Right ventricle myocardium inferior (tissue), 1 donor: ENCODE data around the gene PHACTR4. TPM values are rescaled to one million over a fixed set of nuclear protein-coding genes. Genes with fewer than 3 reads are reported as not detected.
A peak's percentile ranks its signal among the peaks of the same experiment; 100 is the strongest.
"Not testable (repeated sequence)": the region's sequence is repeated elsewhere in the genome, so short reads cannot be mapped to it uniquely, and the experiment has no call there.

Experiments
- ATAC-seq: fragments of 200-7000 bp; cut with Tn5 transposase; one replicate; pipeline ENCODE4 v1.9.1; 2020; ENCODE audit warnings: mild to moderate bottlenecking, moderate library complexity
- DNase-seq: peaks from one replicate; pipeline ENCODE4 v3.0.0; 2021; ENCODE audit errors: missing footprints
- intact Hi-C: fragments of 100-400 bp; cut with DNase I; formaldehyde crosslinking; loops from one replicate; pipeline ENCODE4 v1.11.0; 2022
- total RNA-seq: library from RNA; stranded (reverse); fragmentation: NEBNext Ultra II Directional; extraction: Animal tissue kit (Norgen Biotek cat#: 25700); gene quantifications from one replicate; pipeline ENCODE4 v1.2.1, GENCODE V29; 2021
- donor health status: DM: no; HTN: yes; CAD: no; lungs with severe emphysema.

Gene PHACTR4
- total RNA-seq, 1 donor from 2014 or later, result 18.1 TPM

DNA sequence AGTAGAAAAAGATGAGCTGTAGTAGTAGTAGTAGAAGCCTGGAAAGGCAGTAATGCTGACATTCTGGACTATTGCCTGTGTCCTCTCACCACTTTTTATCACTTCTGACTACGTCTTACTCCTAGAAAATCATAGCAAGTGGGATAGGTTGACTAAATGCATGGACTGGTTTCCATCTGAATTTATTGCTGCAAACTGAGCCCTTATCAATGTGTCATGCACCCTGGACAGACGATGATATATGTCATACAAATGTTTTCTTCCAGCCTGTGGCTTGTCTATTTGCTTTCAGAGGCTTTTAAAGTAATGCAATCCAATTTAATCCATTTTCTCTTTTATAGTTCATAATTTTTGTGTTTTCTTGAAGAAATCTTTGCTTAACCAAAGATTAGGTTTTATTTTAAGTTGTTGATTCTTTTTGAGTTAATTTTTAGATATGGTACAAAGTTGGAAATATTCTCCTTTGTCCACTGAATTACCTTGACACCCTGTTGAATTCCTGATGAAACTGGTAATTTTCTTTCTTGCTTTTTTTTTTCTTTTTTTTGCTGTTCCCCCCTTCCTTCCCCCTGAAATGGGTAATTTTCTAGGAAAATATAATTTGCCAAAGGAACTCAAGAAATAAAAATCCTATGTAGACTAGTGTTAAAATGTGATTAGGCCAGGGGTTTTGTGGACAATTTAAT is 47.1 kb downstream of the PHACTR4 start:
- ATAC-seq (no peak), DNase-seq (no peak)
- intact Hi-C loops, result no loop called here

- no peak for DNase-seq
- ATAC-seq, result no peak
- intact Hi-C loops, result no loop called here
Observed at GRCh38 chr1:28417441-28417922, 47.9 kb downstream of the PHACTR4 start.

DNA sequence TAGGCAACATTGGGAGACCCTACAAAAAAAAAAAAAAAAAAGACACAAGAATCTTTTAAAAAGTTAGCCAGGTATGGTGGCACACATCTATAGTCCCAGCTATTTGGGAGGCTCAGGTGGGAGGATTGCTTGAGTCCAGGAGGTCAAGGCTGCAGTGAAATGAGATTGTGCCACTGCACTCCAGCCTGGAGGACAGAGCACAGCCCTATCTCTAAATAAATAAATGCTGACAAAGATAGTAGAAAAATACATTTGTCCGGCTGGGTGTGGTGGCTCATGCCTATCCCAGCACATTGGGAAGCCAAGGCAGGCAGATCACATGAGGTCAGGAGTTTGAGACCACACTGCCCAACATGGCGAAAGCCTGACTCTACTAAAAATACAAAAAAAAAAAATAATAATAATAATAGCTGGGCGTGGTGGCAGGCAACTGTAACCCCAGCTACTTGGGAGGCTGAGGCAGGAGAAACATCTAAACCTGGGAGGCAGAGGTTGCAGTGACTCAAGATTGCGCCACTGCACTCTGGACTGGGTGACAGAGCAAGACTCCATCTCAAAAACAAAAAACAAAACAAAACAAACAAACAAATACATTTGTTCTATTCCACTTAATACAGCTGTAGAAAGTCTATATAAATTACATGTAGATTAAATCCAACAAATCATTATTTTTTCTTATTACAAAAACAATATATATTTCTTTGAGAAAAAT is 48.5 kb downstream of the PHACTR4 start:
- DNase-seq (no peak), ATAC-seq (no peak)
- intact Hi-C loops, result no loop called here

GRCh38 chr1:28421744-28422143 is 52.2 kb downstream of the PHACTR4 start:
- ATAC-seq, result no peak

GRCh38 chr1:28426831-28427230 is 57.3 kb downstream of the PHACTR4 start:
- intact Hi-C loops, result no loop called here
- ATAC-seq, result no peak
- no peak for DNase-seq

More at GRCh38 chr1:28421744-28422143, 52.2 kb downstream of the PHACTR4 start:
- DNase-seq, result no peak
- intact Hi-C loops, result no loop called here

DNA sequence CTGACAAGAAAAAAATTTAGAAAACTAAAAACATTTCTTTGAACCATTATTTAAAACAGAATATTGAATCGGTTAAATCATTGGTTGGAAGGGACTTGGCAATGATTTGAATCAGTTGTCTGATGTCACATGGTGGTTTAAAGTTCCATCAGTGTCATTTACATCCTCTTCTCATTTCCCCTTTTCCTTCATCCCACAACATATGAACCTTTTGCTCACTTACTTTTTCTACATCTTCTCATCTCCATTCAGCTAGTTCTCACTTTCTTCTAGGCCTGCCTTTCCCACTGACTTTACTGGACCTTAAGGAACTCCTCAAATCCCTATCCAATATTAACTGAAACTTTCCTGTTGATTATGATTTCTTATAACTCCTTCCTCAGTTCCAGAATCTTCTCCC is 58.5 kb downstream of the PHACTR4 start:
- intact Hi-C loops, result no loop called here
- DNase-seq, result no peak
- ATAC-seq, result no peak

GRCh38 chr1:28428990-28429520 is 59.5 kb downstream of the PHACTR4 start:
- no peak for ATAC-seq

GRCh38 chr1:28436211-28436769 is 66.8 kb downstream of the PHACTR4 start:
- ATAC-seq (no peak), DNase-seq (no peak)
- intact Hi-C loops, result loop anchor here (5.0 kb wide), 1 partner anchor 189 kb away; no protein-coding TSS in a partner anchor

More at GRCh38 chr1:28428990-28429520, 59.5 kb downstream of the PHACTR4 start:
- DNase-seq, result no peak
- intact Hi-C loops, result no loop called here

GRCh38 chr1:28437264-28437923 is 67.9 kb downstream of the PHACTR4 start:
- intact Hi-C loops, result loop anchor here (5.0 kb wide), 1 partner anchor 190 kb away; no protein-coding TSS in a partner anchor
- ATAC-seq (no peak), DNase-seq (no peak)

- DNase-seq (peak; percentile 69), ATAC-seq (peak; percentile 99)
- intact Hi-C loops, result loop anchor here (5.0 kb wide), 1 partner anchor 191 kb away; no protein-coding TSS in a partner anchor
Observed at GRCh38 chr1:28437924-28438699, 68.6 kb downstream of the PHACTR4 start.

DNA sequence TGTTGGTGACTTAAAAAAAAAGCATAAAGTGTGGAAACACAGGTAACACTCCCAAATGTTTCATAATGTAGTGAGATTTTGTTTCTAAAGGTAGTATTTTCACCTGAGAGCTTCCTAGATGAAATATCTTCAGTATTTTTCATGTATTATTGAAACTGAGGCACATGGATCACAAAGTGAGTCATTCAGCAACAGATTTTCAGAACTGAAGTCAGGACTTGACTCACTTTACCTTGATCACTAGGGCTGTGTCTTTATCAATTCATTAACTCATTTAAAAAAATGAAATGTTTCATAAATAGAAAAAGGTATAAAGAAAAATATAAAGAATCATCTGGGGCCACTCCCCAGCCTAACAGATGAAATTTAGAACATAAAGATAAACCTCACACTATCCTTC is 69.8 kb downstream of the PHACTR4 start:
- intact Hi-C loops, result loop anchor here (5.0 kb wide), 1 partner anchor 192 kb away; no protein-coding TSS in a partner anchor
- DNase-seq (no peak), ATAC-seq (no peak)

GRCh38 chr1:28441674-28442073 is 72.1 kb downstream of the PHACTR4 start:
- DNase-seq (no peak), ATAC-seq (no peak)
- intact Hi-C loops, result no loop called here

DNA sequence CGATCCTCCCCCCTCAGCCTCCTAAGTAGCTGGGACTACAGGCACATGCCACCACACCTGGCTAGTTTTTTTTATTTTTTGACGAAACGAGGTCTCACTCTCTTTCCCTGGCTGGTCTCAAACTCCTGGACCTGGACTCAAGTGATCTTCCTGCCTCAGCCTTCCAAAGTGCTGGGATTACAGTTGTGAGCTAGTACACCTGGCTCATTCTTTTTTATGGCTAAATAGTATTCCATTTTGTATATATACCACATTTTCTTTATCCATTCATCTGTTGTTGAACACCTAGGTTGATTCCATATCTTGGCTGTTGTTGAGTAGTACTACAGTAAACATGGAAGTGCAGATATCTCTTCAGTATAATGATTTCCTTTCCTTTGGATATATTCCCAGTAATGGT is 74.0 kb downstream of the PHACTR4 start:
- ATAC-seq (no peak), DNase-seq (no peak)
- intact Hi-C loops, result no loop called here

DNA sequence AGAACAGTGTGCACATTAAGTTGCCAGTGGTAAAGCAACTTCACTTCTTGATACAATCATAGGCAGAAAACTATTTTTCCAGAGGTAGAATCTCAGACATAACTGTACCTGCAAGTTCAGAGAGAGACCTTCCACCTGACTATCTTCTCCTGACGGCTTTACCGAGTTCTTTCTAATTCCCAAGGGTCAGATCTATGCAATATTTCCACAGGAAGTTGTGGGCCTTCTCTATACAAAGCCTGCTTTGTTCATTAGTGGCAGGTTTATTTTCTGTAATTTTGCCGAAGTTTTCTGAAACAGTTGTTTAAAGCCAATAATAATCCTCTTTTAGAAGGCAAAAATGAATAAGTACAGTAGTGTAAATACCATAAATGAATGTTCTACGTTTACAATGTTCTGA is 78.1 kb downstream of the PHACTR4 start:
- no peak for DNase-seq
- no peak for ATAC-seq
- intact Hi-C loops, result no loop called here

DNA sequence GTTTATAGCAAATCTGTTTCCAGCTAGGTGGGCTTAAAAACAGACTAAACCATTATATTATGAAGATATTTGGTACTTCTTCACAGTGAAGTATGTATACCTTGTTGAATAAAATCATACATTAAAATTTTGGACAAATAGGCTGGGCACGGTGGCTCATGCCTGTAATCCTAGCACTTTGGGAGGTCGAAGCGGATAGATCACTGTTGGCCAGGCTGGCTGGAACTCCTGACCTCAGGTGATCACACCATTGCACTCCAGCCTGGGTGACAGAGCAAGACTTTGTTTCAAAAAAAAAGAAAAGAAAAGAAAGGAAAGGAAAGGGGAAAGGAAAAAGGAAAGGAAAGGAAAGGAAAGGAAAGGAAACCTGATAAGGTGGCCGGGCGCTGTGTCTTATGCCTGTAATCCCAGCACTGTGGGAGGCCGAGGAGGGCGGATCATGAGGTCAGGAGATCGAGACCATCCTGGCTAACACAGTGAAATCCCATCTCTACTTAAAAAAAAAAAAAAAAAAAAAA is 78.6 kb downstream of the PHACTR4 start:
- ATAC-seq, intact Hi-C loops, DNase-seq: not testable (repeated sequence)

DNA sequence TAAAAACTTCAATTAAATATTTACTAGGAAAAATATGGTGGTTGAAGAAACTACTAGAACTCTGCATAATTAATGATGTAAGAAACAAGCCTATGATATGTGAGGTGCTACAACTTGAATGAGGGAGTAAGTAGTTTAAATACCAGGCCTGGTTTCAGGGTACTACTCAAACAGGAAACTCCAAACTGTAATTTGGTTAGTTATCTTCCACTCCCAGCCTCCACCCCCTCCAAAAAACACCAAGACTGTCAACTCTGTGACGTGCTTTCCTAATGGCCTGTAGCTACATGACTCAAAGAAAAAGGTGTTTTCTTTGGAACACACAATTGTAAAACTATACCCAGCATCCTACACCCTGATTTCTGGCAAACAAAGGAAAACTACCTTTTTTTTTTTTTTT is 80.4 kb downstream of the PHACTR4 start:
- DNase-seq (no peak), ATAC-seq (no peak)
- intact Hi-C loops, result no loop called here

DNA sequence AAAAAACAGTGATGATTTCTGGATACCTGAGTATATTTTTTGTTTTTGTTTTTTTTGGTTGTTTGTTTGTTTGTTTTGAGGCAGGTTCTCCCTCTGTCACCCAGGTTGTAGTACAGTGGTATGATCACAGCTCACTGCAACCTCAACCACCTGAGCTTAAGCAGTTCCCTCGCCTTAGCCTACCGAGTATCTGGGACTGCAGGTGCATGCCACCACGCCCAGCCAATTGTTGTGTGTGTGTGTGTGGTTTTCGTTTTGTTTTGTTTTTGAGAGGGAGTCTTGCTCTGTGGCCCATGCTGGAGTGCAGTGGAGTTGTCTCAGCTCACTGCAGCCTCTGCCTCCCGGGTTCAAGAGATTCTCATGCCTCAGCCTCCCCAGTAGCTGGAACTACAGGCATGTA is 81.0 kb downstream of the PHACTR4 start:
- DNase-seq (no peak), ATAC-seq (no peak)
- intact Hi-C loops, result no loop called here

GRCh38 chr1:28451011-28451410 is 81.5 kb downstream of the PHACTR4 start:
- no peak for ATAC-seq
- intact Hi-C loops, result no loop called here
- no peak for DNase-seq
